Epithelial cell of esophagus (primary cell): Measurements from ENCODE around the gene U2AF1L4.

ENCODE experiments used
- DNase-seq: peaks from one replicate; pipeline ENCODE4 v3.0.0; 2010; ENCODE audit warnings: low read depth
- H3K4me3 ChIP-seq: 2 replicates; pipeline ENCODE4 v1.5.1; 2011; ENCODE audit warnings: mild to moderate bottlenecking, low read length, control low read depth
- TF ChIP-seq, protein P1 (sequence below): IDR thresholded peaks from 2 replicates; pipeline ENCODE4 v1.5.1; 2011; ENCODE audit warnings: low read depth, mild to moderate bottlenecking, low read length, control low read depth, inconsistent platforms; ENCODE audit not compliant: insufficient read depth; ENCODE audit errors: missing control alignments

Gene U2AF1L4

DNA sequence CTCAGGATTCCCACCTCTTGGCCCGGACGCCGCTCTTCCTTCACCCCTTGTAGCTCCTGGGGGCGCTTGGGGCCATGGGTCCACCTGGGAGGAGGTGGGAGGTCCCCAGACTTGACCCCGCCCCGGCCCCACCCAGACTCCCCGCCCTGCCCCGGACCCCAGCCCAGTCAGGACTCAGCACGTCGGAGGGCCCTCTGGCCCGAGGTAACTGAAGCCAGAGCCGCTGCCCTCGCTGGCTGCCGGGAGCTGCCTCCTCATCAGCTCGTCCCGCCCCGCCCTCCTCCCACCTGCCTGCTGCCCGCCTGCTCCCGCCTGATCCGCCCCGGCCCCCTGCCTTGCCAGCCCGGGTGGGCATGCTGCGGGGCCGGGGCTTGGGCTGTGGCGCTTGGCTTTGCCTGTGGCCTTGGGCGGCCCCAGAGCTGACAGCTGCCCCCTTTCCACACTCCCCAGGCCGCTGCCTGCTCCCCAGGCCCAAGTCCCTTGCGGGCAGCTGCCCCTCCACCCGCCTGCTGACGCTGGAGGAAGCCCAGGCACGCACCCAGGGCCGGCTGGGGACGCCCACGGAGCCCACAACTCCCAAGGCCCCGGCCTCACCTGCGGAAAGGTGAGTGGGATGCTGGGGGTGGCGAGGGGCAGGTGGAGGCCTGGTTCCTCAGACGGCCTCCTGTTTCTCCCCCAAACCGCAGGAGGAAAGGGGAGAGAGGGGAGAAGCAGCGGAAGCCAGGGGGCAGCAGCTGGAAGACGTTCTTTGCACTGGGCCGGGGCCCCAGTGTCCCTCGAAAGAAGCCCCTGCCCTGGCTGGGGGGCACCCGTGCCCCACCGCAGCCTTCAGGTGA is 39.5 kb upstream of the U2AF1L4 start:
- TF ChIP-seq, protein P1, sequence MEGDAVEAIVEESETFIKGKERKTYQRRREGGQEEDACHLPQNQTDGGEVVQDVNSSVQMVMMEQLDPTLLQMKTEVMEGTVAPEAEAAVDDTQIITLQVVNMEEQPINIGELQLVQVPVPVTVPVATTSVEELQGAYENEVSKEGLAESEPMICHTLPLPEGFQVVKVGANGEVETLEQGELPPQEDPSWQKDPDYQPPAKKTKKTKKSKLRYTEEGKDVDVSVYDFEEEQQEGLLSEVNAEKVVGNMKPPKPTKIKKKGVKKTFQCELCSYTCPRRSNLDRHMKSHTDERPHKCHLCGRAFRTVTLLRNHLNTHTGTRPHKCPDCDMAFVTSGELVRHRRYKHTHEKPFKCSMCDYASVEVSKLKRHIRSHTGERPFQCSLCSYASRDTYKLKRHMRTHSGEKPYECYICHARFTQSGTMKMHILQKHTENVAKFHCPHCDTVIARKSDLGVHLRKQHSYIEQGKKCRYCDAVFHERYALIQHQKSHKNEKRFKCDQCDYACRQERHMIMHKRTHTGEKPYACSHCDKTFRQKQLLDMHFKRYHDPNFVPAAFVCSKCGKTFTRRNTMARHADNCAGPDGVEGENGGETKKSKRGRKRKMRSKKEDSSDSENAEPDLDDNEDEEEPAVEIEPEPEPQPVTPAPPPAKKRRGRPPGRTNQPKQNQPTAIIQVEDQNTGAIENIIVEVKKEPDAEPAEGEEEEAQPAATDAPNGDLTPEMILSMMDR = no peak
- no peak overlapping the region for H3K4me3 ChIP-seq
- DNase-seq = no peak

DNA sequence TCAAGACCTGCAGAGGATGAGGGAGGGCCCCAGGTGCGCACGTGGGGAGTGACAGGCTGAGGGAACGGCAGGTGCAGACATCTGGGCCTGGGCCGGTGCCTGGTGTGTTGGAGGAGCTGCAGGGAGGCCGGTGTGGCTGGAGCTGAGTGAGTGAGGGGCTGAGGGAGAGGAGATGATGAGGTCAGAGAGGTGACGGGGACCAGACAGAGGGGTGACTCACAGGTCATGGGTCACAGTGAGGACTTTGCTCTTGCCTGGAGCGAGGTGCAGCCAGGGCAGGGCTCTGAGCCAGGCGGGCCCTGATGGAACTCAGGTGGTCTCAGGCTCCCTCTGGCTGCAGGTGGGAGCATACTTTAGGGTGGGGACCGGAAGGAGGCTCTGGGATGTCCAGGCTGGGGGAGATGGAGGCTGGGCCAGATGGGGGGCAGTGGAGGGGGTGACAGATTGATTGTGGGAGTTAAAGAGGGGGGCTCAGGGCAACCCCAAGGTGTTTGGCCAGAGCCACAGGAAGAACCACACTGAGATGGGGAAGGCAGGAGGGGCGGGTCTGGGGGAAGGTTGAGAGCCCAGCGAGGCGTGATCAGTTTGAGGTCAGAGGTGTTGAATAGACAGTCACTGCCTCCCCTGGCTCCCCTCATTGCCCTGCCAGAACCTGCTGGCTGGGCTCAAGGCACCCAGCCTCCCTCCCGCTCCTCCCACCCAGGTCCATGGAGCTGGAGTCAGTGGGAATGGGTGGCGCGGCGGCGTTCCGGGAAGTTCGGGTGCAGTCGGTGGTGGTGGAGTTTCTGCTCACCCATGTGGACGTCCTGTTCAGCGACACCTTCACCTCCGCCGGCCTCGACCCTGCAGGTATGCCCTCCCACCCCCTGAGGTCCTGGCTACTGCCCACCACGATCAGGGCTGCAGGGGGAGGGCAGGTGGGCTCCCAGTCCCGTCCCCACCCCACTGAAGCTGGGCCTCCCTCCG is 38.5 kb upstream of the U2AF1L4 start:
- TF ChIP-seq, protein P1 = no peak
- H3K4me3 ChIP-seq = no peak overlapping the region
- DNase-seq = no peak

DNA sequence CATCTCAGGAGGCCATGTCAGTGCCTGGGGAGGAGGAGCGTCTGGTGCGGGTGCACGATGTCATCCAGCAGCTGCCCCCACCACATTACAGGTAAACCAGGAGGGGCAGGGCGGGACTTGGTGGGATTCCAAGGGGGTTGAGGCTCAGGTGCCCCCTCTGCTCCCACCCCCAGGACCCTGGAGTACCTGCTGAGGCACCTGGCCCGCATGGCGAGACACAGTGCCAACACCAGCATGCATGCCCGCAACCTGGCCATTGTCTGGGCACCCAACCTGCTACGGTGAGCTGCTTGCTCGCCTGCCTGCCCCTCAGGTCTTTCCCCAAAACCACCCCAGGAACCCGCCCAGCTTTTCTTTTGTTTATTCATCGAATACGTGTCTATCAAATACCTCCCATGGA is 37.4 kb upstream of the U2AF1L4 start:
- DNase-seq = no peak
- TF ChIP-seq, protein P1 = no peak
- no peak overlapping the region for H3K4me3 ChIP-seq

DNA sequence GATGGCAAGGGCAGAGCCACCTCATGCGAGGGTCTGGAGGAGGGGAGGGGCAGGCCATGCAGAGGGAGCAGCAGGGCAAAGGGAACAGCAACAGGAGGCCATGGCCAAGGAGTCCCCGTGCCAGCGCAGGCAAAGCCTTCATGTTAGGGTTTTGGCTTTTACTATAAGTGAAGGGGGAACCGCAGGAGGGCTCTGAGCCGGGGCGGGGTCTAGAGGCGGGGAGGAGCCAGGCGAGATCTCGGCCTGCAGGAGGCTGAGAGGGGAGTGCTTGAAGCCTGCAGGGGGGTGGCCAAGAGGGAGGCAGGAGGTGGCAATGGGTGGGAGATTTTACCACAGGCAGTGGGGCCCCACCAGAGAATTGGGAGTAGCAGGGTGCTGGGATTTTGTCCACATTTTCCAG is 36.4 kb upstream of the U2AF1L4 start:
- TF ChIP-seq, protein P1 = no peak
- no peak overlapping the region for H3K4me3 ChIP-seq
- no peak for DNase-seq

DNA sequence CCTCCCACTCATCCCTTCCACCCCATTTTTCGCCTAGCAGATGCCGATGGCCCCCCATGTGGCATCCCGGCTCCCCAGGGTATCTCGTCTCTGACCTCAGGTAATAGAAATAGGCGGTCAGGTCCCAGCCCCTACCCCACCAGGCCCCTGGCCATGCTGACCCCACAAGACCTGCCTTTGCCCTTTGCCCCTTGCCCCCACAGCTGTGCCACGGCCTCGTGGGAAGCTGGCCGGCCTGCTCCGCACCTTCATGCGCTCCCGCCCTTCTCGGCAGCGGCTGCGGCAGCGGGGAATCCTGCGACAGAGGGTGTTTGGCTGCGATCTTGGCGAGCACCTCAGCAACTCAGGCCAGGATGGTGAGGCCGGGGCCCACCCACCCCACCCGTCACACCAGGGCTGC is 35.5 kb upstream of the U2AF1L4 start:
- TF ChIP-seq, protein P1 = no peak
- no peak overlapping the region for H3K4me3 ChIP-seq
- DNase-seq = no peak

DNA sequence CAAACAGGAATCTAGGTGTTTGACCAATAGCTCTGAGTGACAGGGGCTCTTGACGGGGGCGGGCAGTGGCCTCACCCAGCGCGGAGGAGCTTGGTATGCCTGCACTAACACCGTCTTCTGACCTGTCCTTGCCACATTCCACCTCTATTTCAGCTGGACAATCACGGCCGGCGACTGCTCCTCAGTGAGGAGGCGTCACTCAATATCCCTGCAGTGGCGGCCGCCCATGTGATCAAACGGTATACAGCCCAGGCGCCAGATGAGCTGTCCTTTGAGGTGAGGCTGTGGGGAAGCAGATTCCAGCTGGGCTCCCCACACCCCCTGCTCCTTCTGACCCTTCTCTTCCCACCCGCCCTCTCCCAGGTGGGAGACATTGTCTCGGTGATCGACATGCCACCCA is 34.8 kb upstream of the U2AF1L4 start:
- TF ChIP-seq, protein P1 = no peak
- H3K4me3 ChIP-seq = no peak overlapping the region
- no peak for DNase-seq

DNA sequence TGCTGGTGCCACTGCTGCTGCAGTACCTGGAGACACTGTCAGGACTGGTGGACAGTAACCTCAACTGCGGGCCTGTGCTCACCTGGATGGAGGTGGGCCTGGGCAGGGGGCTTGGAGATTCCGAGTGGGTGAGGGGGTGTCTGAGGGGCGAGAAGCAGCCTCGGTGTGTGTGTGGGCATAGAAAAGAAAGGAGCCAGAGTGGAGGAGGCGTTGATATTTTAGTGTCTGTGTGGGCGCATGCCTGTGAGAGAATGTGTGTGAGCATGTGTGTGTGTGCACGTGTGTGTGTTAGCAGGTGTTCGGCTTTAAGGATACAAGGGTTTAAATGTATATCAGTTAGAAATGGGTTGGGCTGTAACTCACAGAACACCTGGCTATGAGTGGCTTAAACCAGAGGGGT is 33.8 kb upstream of the U2AF1L4 start:
- DNase-seq = no peak
- no peak overlapping the region for H3K4me3 ChIP-seq
- TF ChIP-seq, protein P1 = no peak
